K562 (cell line): ENCODE measurements around the gene CHURC1. TPM values are rescaled to one million over a fixed set of nuclear protein-coding genes. Genes with fewer than 3 reads are reported as not detected.

Source experiments
- ATAC-seq: fragments of 200-7000 bp; cut with Tn5 transposase; 3 replicates; pipeline ENCODE4 v1.9.1; 2020; ENCODE audit warnings: moderate library complexity
- BruUV-seq: library from RNA; stranded (reverse); fragments of 400-500 nt; replicated peaks from 2 replicates; lab custom pipeline; 2021; lab: Mats Ljungman, UMichigan
- CTCF ChIA-PET: fragments of 300-600 bp; formaldehyde crosslinking; extraction: SDS; loops from one replicate; lab custom pipeline; 2021; ENCODE audit warnings: low intra/inter-chr PET ratio; lab: Yijun Ruan, JAX
- POLR2A ChIA-PET: fragments of 300-600, 350-650 bp; sonication (Branson Sonifier 250); formaldehyde crosslinking; extraction: SDS; loops from one replicate; lab custom pipeline; 2021; ENCODE audit warnings: antibody characterized with exemption, inconsistent platforms; lab: Yijun Ruan, JAX
- DNase-seq, 4 experiments: peaks; one replicate each; pipeline versions ENCODE4 v3.0.0 to v3.0.0-alpha.2; 2011 to 2018; ENCODE audit warnings: low spot score in 3 of 4, mixed read lengths in 3 of 4; ENCODE audit errors: extremely low read depth in 1 of 4
- FAIRE-seq: peaks from 2 replicates; lab custom pipeline; 2011; peaks lifted over from hg19 to GRCh38; lab: Jason Lieb, UNC
- H2AFZ ChIP-seq: 2 replicates; pipeline ENCODE4 v1.6.0; 2011; ENCODE audit warnings: low read depth, low read length, control low read depth, inconsistent platforms
- H3K27ac ChIP-seq: fragments of 200-600 bp; 3 replicates; pipeline ENCODE4 v1.8.0; 2011; ENCODE audit warnings: low read depth, mild to moderate bottlenecking, control low read depth, inconsistent platforms, low read length, moderate library complexity, mixed read lengths; ENCODE audit errors: extremely low read depth
- H3K27me3 ChIP-seq, 2 experiments: fragments of 300-600 bp in 1 of 2; 2 replicates in 1 of 2; 3 replicates in 1 of 2; pipeline versions ENCODE4 v1.6.0 to v1.8.0; 2011; ENCODE audit warnings: inconsistent platforms in 2 of 2, low read length in 2 of 2, mild to moderate bottlenecking in 1 of 2, mixed read lengths in 1 of 2, moderate library complexity in 1 of 2; ENCODE audit not compliant: control insufficient read depth in 2 of 2, insufficient read depth in 2 of 2
- H3K36me3 ChIP-seq: fragments of 300-600 bp; 3 replicates; pipeline ENCODE4 v1.8.0; 2011; ENCODE audit warnings: mild to moderate bottlenecking, low read length, inconsistent platforms; ENCODE audit not compliant: control insufficient read depth, insufficient read depth
- H3K4me1 ChIP-seq, 2 experiments: fragments of 200-600 bp in 1 of 2; replicated peaks in 1 of 2; 2 replicates in 1 of 2; 3 replicates in 1 of 2; pipeline versions ENCODE4 v1.5.1 to v1.8.0; 2011; ENCODE audit warnings: inconsistent platforms in 2 of 2, low read length in 2 of 2, mild to moderate bottlenecking in 1 of 2, mixed read lengths in 1 of 2, moderate library complexity in 1 of 2; ENCODE audit not compliant: control insufficient read depth in 2 of 2, insufficient read depth in 2 of 2
- H3K4me2 ChIP-seq: 2 replicates; pipeline ENCODE4 v1.6.1; 2011; ENCODE audit warnings: low read length, control low read depth, inconsistent platforms, mixed read lengths; ENCODE audit not compliant: insufficient read depth
- H3K4me3 ChIP-seq: fragments of 200-600 bp; sonication (generic), shearing (Covaris generic); 2 replicates; pipeline ENCODE4 v1.5.1; 2016; ENCODE audit warnings: control low read depth, inconsistent platforms
- H3K79me2 ChIP-seq: fragments of 200-600 bp; 3 replicates; pipeline ENCODE4 v1.8.0; 2011; ENCODE audit warnings: low read length, inconsistent platforms; ENCODE audit not compliant: control insufficient read depth, insufficient read depth
- H3K9ac ChIP-seq, 2 experiments: 2 replicates each; pipeline versions ENCODE4 v1.6.0 to v1.6.1; 2011; ENCODE audit warnings: low read depth in 2 of 2, low read length in 2 of 2, control low read depth in 1 of 2, inconsistent platforms in 1 of 2, mild to moderate bottlenecking in 1 of 2, mixed read lengths in 1 of 2; ENCODE audit not compliant: insufficient read depth in 1 of 2
- H3K9me1 ChIP-seq: one replicate; pipeline ENCODE4 v1.6.0; 2011; ENCODE audit warnings: inconsistent platforms, mild to moderate bottlenecking, low read length, moderate library complexity; ENCODE audit not compliant: control insufficient read depth, insufficient read depth
- H3K9me3 ChIP-seq: replicated peaks from 2 replicates; pipeline ENCODE4 v1.5.1; 2011; ENCODE audit warnings: low read depth, low read length, inconsistent platforms; ENCODE audit not compliant: control insufficient read depth, insufficient read depth
- H4K20me1 ChIP-seq: replicated peaks from 2 replicates; pipeline ENCODE4 v1.6.1; 2011; ENCODE audit warnings: low read length, inconsistent platforms, mixed read lengths; ENCODE audit not compliant: control insufficient read depth, insufficient read depth
- EGR1 ChIP-seq: fragments of 450-650 bp; conservative IDR thresholded peaks from 2 replicates; pipeline ENCODE4 v1.6.1; 2017; ENCODE audit warnings: mild to moderate bottlenecking
- HMG20B ChIP-seq: fragments of 250-450 bp; sonication (Bioruptor Pico); IDR thresholded peaks from 2 replicates; pipeline ENCODE4 v1.5.0; 2021; ENCODE audit warnings: mild to moderate bottlenecking
- NFXL1 ChIP-seq: fragments of 450-650 bp; formaldehyde crosslinking; IDR thresholded peaks from 2 replicates; pipeline ENCODE4 v1.4.0; 2021; ENCODE audit warnings: mild to moderate bottlenecking
- NR3C1 ChIP-seq: sonication (generic); formaldehyde crosslinking; IDR thresholded peaks from 2 replicates; pipeline ENCODE4 v1.8.1; 2022; ENCODE audit warnings: missing genetic modification reagents
- WHSC1 ChIP-seq: IDR thresholded peaks from one replicate; pipeline ENCODE4 v1.6.1; 2012; ENCODE audit warnings: low read length, control low read depth, inconsistent platforms
- ZNF174 ChIP-seq: fragments of 250-450 bp; sonication (Bioruptor Pico); IDR thresholded peaks from 2 replicates; pipeline ENCODE4 v1.4.0; 2020; ENCODE audit warnings: mild to moderate bottlenecking
- ZNF184 ChIP-seq: sonication (generic); formaldehyde crosslinking; IDR thresholded peaks from 2 replicates; pipeline ENCODE4 v1.5.0; 2020; ENCODE audit warnings: missing genetic modification reagents
- WGBS: fragments of 100-300 bp; shearing (Covaris generic); methylation state at CpG from one replicate; pipeline ENCODE4 v1.1.6; 2016; ENCODE audit warnings: low coverage, mixed read lengths; ENCODE audit not compliant: insufficient coverage; ENCODE audit errors: missing lambda C conversion rate; 5-methylcytosine and 5-hydroxymethylcytosine counted together
- in situ Hi-C: fragments of 300-500 bp; cut with MboI; formaldehyde crosslinking; loops from 4 replicates; pipeline ENCODE4 v1.15.0; 2018; ENCODE audit warnings: inconsistent platforms, mixed read lengths
- intact Hi-C: fragments of 100-400 bp; cut with micrococcal nuclease; formaldehyde crosslinking; loops from 2 replicates; pipeline ENCODE4 v1.14.2; 2022
- polyA plus RNA-seq, 8 experiments: library from polyadenylated mRNA; depleted of rRNA in 4 of 8; stranded (reverse) in 5 of 8; unstranded in 3 of 8; fragments of >200 nt; fragmentation: Nextera tagmentation in 2 of 8; fragmentation: Illumina TruSeq in 1 of 8; extraction: Ambion mirVana in 2 of 8; extraction: Trizol in 1 of 8; gene quantifications; 2 replicates each; pipeline versions ENCODE4 v1.2.1 to v1.2.3, GENCODE V29; 2011 to 2014; ENCODE audit warnings: inconsistent platforms in 1 of 8, missing spikeins in 1 of 8
- total RNA-seq, 7 experiments: library from RNA; depleted of rRNA in 6 of 7; stranded (reverse); fragments of >200 nt in 6 of 7; fragmentation: Illumina TruSeq in 2 of 7; extraction: Trizol in 2 of 7; gene quantifications; 2 replicates each; pipeline versions ENCODE4 v1.2.1 to v1.2.3, GENCODE V29; 2011 to 2021; ENCODE audit warnings: low replicate concordance in 1 of 7
- TF ChIP-seq, protein P1 (sequence below), 2 experiments: fragments of 150-350 bp in 1 of 2; IDR thresholded peaks; 2 replicates each; pipeline ENCODE4 v1.6.1; 2012 to 2016; ENCODE audit warnings: low read depth in 2 of 2, low read length in 2 of 2, mild to moderate bottlenecking in 1 of 2, moderate library complexity in 1 of 2
- TF ChIP-seq, protein P2 (sequence below): sonication (generic); formaldehyde crosslinking; IDR thresholded peaks from 2 replicates; pipeline ENCODE4 v1.9.0; 2022; ENCODE audit warnings: mild to moderate bottlenecking, missing genetic modification reagents

Gene CHURC1
- total and polyA plus RNA-seq, 9 of the 15 experiments (the other 6 are each of a cell fraction or from before 2014, with no cell fraction given), result 27.3 to 239 (median 45.6) TPM

DNA sequence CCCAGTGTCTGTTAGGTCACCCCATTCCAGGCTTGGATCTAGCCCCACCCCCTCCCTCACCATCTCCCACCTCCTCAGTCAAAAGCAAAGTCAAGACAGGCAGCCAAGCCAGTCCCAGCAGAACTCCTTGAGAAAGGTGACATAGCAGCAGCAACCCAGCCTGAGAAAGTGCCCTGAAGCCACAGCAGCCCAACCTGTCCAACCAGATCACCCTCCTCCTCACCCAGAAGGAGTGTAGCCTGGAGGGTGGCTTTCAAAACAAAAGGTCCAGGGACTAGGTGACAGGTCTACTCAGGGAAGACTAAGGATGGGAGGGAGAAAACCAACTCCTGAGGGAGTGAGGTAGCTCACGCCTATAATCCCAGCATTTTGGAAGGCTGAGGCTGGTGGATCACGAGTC lies 52.7 kb downstream of the CHURC1 start:
- no peak for ATAC-seq
- FAIRE-seq, result no peak
- Histone ChIP-seq H2AFZ (no peak overlapping the region), H3K9ac (no peak overlapping the region)
- intact Hi-C loops, result no loop called here
- no peak for TF ChIP-seq EGR1
- TF ChIP-seq ZNF174 (CRISPR knock-in tag), result no peak
- TF ChIP-seq, protein P1, sequence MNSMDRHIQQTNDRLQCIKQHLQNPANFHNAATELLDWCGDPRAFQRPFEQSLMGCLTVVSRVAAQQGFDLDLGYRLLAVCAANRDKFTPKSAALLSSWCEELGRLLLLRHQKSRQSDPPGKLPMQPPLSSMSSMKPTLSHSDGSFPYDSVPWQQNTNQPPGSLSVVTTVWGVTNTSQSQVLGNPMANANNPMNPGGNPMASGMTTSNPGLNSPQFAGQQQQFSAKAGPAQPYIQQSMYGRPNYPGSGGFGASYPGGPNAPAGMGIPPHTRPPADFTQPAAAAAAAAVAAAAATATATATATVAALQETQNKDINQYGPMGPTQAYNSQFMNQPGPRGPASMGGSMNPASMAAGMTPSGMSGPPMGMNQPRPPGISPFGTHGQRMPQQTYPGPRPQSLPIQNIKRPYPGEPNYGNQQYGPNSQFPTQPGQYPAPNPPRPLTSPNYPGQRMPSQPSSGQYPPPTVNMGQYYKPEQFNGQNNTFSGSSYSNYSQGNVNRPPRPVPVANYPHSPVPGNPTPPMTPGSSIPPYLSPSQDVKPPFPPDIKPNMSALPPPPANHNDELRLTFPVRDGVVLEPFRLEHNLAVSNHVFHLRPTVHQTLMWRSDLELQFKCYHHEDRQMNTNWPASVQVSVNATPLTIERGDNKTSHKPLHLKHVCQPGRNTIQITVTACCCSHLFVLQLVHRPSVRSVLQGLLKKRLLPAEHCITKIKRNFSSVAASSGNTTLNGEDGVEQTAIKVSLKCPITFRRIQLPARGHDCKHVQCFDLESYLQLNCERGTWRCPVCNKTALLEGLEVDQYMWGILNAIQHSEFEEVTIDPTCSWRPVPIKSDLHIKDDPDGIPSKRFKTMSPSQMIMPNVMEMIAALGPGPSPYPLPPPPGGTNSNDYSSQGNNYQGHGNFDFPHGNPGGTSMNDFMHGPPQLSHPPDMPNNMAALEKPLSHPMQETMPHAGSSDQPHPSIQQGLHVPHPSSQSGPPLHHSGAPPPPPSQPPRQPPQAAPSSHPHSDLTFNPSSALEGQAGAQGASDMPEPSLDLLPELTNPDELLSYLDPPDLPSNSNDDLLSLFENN (IDR thresholded peaks at IDR 0.05; ENCODE audit: low read depth in 2 of 2, low read length in 2 of 2), result no peak
- TF ChIP-seq NR3C1, result no peak
- TF ChIP-seq, protein P2, sequence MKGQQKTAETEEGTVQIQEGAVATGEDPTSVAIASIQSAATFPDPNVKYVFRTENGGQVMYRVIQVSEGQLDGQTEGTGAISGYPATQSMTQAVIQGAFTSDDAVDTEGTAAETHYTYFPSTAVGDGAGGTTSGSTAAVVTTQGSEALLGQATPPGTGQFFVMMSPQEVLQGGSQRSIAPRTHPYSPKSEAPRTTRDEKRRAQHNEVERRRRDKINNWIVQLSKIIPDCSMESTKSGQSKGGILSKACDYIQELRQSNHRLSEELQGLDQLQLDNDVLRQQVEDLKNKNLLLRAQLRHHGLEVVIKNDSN, result no peak
- TF ChIP-seq WHSC1, result no peak
- TF ChIP-seq HMG20B (CRISPR knock-in tag), result no peak
- no peak for TF ChIP-seq ZNF184
- TF ChIP-seq NFXL1 (CRISPR knock-in tag), result no peak
- TF ChIP-seq, all 486 proteins: peak for 0
- H3K4me2 ChIP-seq, result no peak overlapping the region
- 40% methylated on average over 2 of the region's 2 CpGs for WGBS
- ChIA-PET CTCF (no interaction called here), POLR2A (interaction anchor here (0.6 kb wide), 1 partner anchor 109 kb away, joined by 3 read pairs; no protein-coding TSS in a partner anchor)
- no peaks in the 10 kb centered on the region for H3K79me2 ChIP-seq
- no peaks in the 10 kb centered on the region for H3K9me1 ChIP-seq
- peaks cover 0 to 16% of the 10 kb centered on the region in 2 experiments; a peak in 2 of 5 replicates for H3K27me3 ChIP-seq
- DNase-seq, result no peak
- H3K4me3 ChIP-seq, result no peak overlapping the region
- no peak overlapping the region for H3K27ac ChIP-seq
- H3K9me3 ChIP-seq, result no peaks in the 10 kb centered on the region
- peaks cover 0 to 6% of the 10 kb centered on the region in 2 experiments; a peak in 2 of 5 replicates for H3K4me1 ChIP-seq
- in situ Hi-C loops, result no loop called here
- BruUV-seq, result no TSS peak
- H3K36me3 ChIP-seq, result no peaks in the 10 kb centered on the region
- no peaks in the 10 kb centered on the region; the same call in 1 of the 2 replicates for H4K20me1 ChIP-seq
